ENCODE results near the gene SUSD4.
"Not testable (repeated sequence)": the region's sequence is repeated elsewhere in the genome, so short reads cannot be mapped to it uniquely, and the experiment has no call there.

Gene SUSD4

GRCh38 chr1:223363856-223364684 lies at the start of gene SUSD4:
Gene SUSD4, minus strand, starts transcription at chr1:223364176. Its CDS starts 751 bp downstream, at chr1:223363425.
- peak; percentile 70 to 82 for DNase-seq

- DNase-seq, result no peak
Measured at GRCh38 chr1:223413216-223413615, 49.2 kb upstream of the SUSD4 start.

- no peak for DNase-seq
Measured at GRCh38 chr1:223411710-223412109, 47.7 kb upstream of the SUSD4 start.

GRCh38 chr1:223411309-223411708 lies 47.3 kb upstream of the SUSD4 start:
- no peak for DNase-seq

GRCh38 chr1:223410036-223410435 lies 46.1 kb upstream of the SUSD4 start:
- no peak for DNase-seq

- DNase-seq, result no peak
Measured at GRCh38 chr1:223405507-223405906, 41.5 kb upstream of the SUSD4 start.

GRCh38 chr1:223403184-223403815 lies 39.3 kb upstream of the SUSD4 start:
- peak in 1 of 2 experiments; percentile 38 for DNase-seq

- no peak for DNase-seq
Measured at GRCh38 chr1:223402790-223403142, 38.8 kb upstream of the SUSD4 start.

GRCh38 chr1:223401873-223402789 lies 38.2 kb upstream of the SUSD4 start:
- DNase-seq, result no peak

GRCh38 chr1:223399393-223399792 lies 35.4 kb upstream of the SUSD4 start:
- DNase-seq, result not testable (repeated sequence)

GRCh38 chr1:223394706-223395105 lies 30.7 kb upstream of the SUSD4 start:
- no peak for DNase-seq

- no peak for DNase-seq
Measured at GRCh38 chr1:223394242-223394641, 30.3 kb upstream of the SUSD4 start.

- peak in 1 of 2 experiments; percentile 39 for DNase-seq
Measured at GRCh38 chr1:223393275-223394214, 29.6 kb upstream of the SUSD4 start, which contains the start of gene CCDC185. Gene CCDC185, plus strand, starts transcription at chr1:223393415. Its CDS starts 61 bp downstream, at chr1:223393476.

- DNase-seq, result no peak
Measured at GRCh38 chr1:223390618-223391017, 26.6 kb upstream of the SUSD4 start.

- DNase-seq, result no peak
Measured at GRCh38 chr1:223386013-223386412, 22.0 kb upstream of the SUSD4 start.

- peak in 1 of 2 experiments; percentile 45 for DNase-seq
Measured at GRCh38 chr1:223378754-223379153, 14.8 kb upstream of the SUSD4 start.

- no peak for DNase-seq
Measured at GRCh38 chr1:223374064-223374610, 10.2 kb upstream of the SUSD4 start.

GRCh38 chr1:223364685-223365382 lies 858 bp upstream of the SUSD4 start:
- DNase-seq, result peak; percentile 40 to 56

- peak; percentile 49 to 61 for DNase-seq
Measured at GRCh38 chr1:223363057-223363855, 720 bp downstream of the SUSD4 start.

GRCh38 chr1:223358826-223359225 lies 5.2 kb downstream of the SUSD4 start:
- no peak for DNase-seq

Data from NCI-H524 (cell line).